Measurements from ENCODE around the gene KCP. TPM values are rescaled to one million over a fixed set of nuclear protein-coding genes. Genes with fewer than 3 reads are reported as not detected.

KCP gene
- total and polyA plus RNA-seq, 2 donors (not counting 1 experiment from before 2014, with no cell fraction given), result 2.3 to 3.8 TPM

GRCh38 chr7:128849156-128849515 lies 61.4 kb downstream of the KCP start:
- WGBS (ENCODE audit: insufficient coverage), result 96% methylated on average over 11 of the region's 16 CpGs

More at GRCh38 chr7:128849156-128849515, 61.4 kb downstream of the KCP start:
- no peaks in the 10 kb centered on the region for H3K9me3 ChIP-seq (ENCODE audit: control extremely low read depth in 1 of 3, control insufficient read depth in 2 of 3, insufficient read depth in 1 of 3, low read length in 2 of 3)
- no peaks in the 10 kb centered on the region for H3K4me1 ChIP-seq (ENCODE audit: control insufficient read depth in 2 of 2, insufficient read depth in 2 of 2, low read length in 2 of 2)
- no peaks in the 10 kb centered on the region for H3K36me3 ChIP-seq (replicated peaks in 1 of 2; ENCODE audit: control extremely low read depth in 1 of 2, control insufficient read depth in 1 of 2, extremely low read depth in 1 of 2, insufficient read depth in 2 of 2, low read length in 1 of 2)
- ChIA-PET CTCF (no interaction called here), POLR2A (no interaction called here)
- Mint-ChIP-seq H3K27me3 (no peaks in the 10 kb centered on the region), H3K9me3 (ENCODE audit: insufficient read depth) (no peaks in the 10 kb centered on the region), H3K4me3 (no peak overlapping the region), H3K27ac (no peak overlapping the region), H3K4me1 (no peaks in the 10 kb centered on the region)
- DNase-seq (no peak), ATAC-seq (ENCODE audit: low read depth) (no peak)
- TF ChIP-seq CTCF (IDR thresholded peaks at IDR 0.05), result no peak
- TF ChIP-seq EZH2 (IDR thresholded peaks at IDR 0.05; ENCODE audit: borderline replicate concordance, insufficient read depth, low read depth, low read length, poor library complexity, severe bottlenecking), result no peak
- no peaks in the 10 kb centered on the region for H3K79me2 ChIP-seq (ENCODE audit: control insufficient read depth, insufficient read depth, low read length)
- H3K27me3 ChIP-seq (replicated peaks in 1 of 4; ENCODE audit: control extremely low read depth in 1 of 4, control insufficient read depth in 3 of 4, insufficient read depth in 4 of 4, low read length in 3 of 4), result no peaks in the 10 kb centered on the region
- H4K20me1 ChIP-seq (ENCODE audit: control insufficient read depth, insufficient read depth, low read length, poor library complexity, severe bottlenecking), result no peaks in the 10 kb centered on the region
- H3K9ac ChIP-seq (ENCODE audit: low read length), result no peak overlapping the region
- H3K4me2 ChIP-seq (replicated peaks; ENCODE audit: low read depth, low read length, poor library complexity, severe bottlenecking), result no peak overlapping the region
- no peak overlapping the region for H3K27ac ChIP-seq (ENCODE audit: low read length in 2 of 2)
- intact Hi-C loops (cut with micrococcal nuclease), result no loop called here
- H2AFZ ChIP-seq (ENCODE audit: insufficient read depth, low read depth, low read length, poor library complexity, severe bottlenecking), result no peak overlapping the region
- H3K4me3 ChIP-seq (ENCODE audit: control extremely low read depth in 1 of 5, extremely low read depth in 1 of 5, insufficient read depth in 1 of 5, low read depth in 2 of 5, low read length in 4 of 5), result no peak overlapping the region
